WERI-Rb-1 (cell line): ENCODE results near the gene STARD6.

Experiments used
- DNase-seq: peaks from one replicate; pipeline ENCODE4 v3.0.0-alpha.2; 2020
- H3K27ac ChIP-seq: fragments of 250-450 bp; sonication (Bioruptor Pico); 2 replicates; pipeline ENCODE4 v1.5.1; 2020; ENCODE audit warnings: mild to moderate bottlenecking, moderate library complexity
- H3K27me3 ChIP-seq: fragments of 250-450 bp; sonication (Bioruptor Pico); 2 replicates; pipeline ENCODE4 v1.5.1; 2021; ENCODE audit warnings: mild to moderate bottlenecking, low read depth, moderate library complexity; ENCODE audit not compliant: insufficient read depth, severe bottlenecking
- H3K36me3 ChIP-seq: fragments of 250-450 bp; sonication (Bioruptor Pico); 2 replicates; pipeline ENCODE4 v1.5.1; 2020; ENCODE audit warnings: mild to moderate bottlenecking, moderate library complexity
- H3K4me3 ChIP-seq: 2 replicates; pipeline ENCODE4 v1.5.1; 2011; ENCODE audit warnings: low read depth, mild to moderate bottlenecking, control low read depth, low read length
- H3K9me3 ChIP-seq: fragments of 250-450 bp; sonication (Bioruptor Pico); 2 replicates; pipeline ENCODE4 v1.5.1; 2021; ENCODE audit warnings: mild to moderate bottlenecking, moderate library complexity; ENCODE audit not compliant: severe bottlenecking
- TF ChIP-seq, protein P1 (sequence below): IDR thresholded peaks from 2 replicates; pipeline ENCODE4 v1.5.1; 2011; ENCODE audit warnings: low read depth, mild to moderate bottlenecking, control low read depth, inconsistent platforms, low read length

Gene STARD6

DNA sequence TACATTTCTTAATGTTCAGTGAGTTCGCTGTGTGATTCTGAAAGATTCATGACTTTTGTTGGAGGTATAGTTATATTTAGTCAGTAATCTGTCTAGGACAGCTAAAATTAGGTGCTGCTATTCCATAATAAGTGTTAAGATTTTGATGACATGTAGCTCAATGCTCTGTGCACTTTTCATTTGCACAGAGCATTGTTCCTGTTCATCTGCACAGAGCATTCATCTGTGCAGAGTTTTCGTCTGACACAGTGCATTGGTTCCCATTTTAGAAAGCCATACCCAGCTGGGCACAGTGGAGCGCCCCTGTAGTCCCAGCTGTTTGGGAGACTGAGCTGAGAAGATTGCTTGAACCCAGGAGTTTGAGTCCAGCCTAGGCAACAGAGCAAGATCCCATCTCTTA, 79.8 kb downstream of the STARD6 start:
- no peaks in the 10 kb centered on the region for H3K27me3 ChIP-seq
- TF ChIP-seq, protein P1, sequence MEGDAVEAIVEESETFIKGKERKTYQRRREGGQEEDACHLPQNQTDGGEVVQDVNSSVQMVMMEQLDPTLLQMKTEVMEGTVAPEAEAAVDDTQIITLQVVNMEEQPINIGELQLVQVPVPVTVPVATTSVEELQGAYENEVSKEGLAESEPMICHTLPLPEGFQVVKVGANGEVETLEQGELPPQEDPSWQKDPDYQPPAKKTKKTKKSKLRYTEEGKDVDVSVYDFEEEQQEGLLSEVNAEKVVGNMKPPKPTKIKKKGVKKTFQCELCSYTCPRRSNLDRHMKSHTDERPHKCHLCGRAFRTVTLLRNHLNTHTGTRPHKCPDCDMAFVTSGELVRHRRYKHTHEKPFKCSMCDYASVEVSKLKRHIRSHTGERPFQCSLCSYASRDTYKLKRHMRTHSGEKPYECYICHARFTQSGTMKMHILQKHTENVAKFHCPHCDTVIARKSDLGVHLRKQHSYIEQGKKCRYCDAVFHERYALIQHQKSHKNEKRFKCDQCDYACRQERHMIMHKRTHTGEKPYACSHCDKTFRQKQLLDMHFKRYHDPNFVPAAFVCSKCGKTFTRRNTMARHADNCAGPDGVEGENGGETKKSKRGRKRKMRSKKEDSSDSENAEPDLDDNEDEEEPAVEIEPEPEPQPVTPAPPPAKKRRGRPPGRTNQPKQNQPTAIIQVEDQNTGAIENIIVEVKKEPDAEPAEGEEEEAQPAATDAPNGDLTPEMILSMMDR = no peak
- peaks cover 30% of the 10 kb centered on the region for H3K36me3 ChIP-seq
- DNase-seq = no peak
- H3K27ac ChIP-seq = no peak overlapping the region
- no peaks in the 10 kb centered on the region for H3K9me3 ChIP-seq
- no peak overlapping the region for H3K4me3 ChIP-seq
